ENCODE data around the gene GLA. TPM values are rescaled to one million over a fixed set of nuclear protein-coding genes. Genes with fewer than 3 reads are reported as not detected.
A peak's percentile ranks its signal among the peaks of the same experiment; 100 is the strongest.

Gene GLA
- total RNA-seq, 1 experiment from 2014 or later: 46.0 TPM

- no peak overlapping the region for H3K4me3 ChIP-seq (ENCODE audit: low read depth, low read length)
- H3K9me3 ChIP-seq: no peaks in the 10 kb centered on the region
- Mint-ChIP-seq H3K36me3 (ENCODE audit: insufficient read depth, unreplicated experiment) (peaks cover 29% of the 10 kb centered on the region), H3K4me3 (ENCODE audit: unreplicated experiment) (no peak overlapping the region), H3K4me1 (ENCODE audit: low read depth, unreplicated experiment) (no peaks in the 10 kb centered on the region), H3K27me3 (ENCODE audit: insufficient read depth, unreplicated experiment) (no peaks in the 10 kb centered on the region), H3K9me3 (ENCODE audit: unreplicated experiment) (no peaks in the 10 kb centered on the region), H3K27ac (ENCODE audit: unreplicated experiment) (no peak overlapping the region)
- H3K36me3 ChIP-seq (ENCODE audit: control insufficient read depth, insufficient read depth, low read length): no peaks in the 10 kb centered on the region
- CTCF ChIA-PET: no interaction called here
- POLR2A ChIA-PET: no interaction called here
- no peak for DNase-seq
- no peaks in the 10 kb centered on the region for H3K4me1 ChIP-seq
- no peaks in the 10 kb centered on the region for H3K27me3 ChIP-seq (replicated peaks; ENCODE audit: control insufficient read depth, insufficient read depth, low read length)
- TF ChIP-seq CTCF (IDR thresholded peaks at IDR 0.05; ENCODE audit: insufficient read depth in 1 of 2, low read depth in 1 of 2, low read length in 1 of 2, severe bottlenecking in 1 of 2, unreplicated experiment in 1 of 2): no peak
- BruUV-seq (replicated peaks): no TSS peak
- intact Hi-C loops (cut with micrococcal nuclease; ENCODE audit: unreplicated experiment): no loop called here
These were observed 2.7 kb upstream of the GLA start for GRCh38 chrX:101410461-101410860.

- Histone ChIP-seq H3K9me3 (no peaks in the 10 kb centered on the region), H3K4me1 (no peaks in the 10 kb centered on the region), H3K4me3 (ENCODE audit: low read depth, low read length) (peak overlapping the region; percentile 64), H3K27me3 (replicated peaks; ENCODE audit: control insufficient read depth, insufficient read depth, low read length) (no peaks in the 10 kb centered on the region), H3K36me3 (ENCODE audit: control insufficient read depth, insufficient read depth, low read length) (no peaks in the 10 kb centered on the region)
- CTCF ChIA-PET: interaction anchor here (0.6 kb wide), 1 partner anchor 493 kb away, joined by 4 read pairs; no protein-coding TSS in a partner anchor
- no peak for TF ChIP-seq CTCF (IDR thresholded peaks at IDR 0.05; ENCODE audit: insufficient read depth in 1 of 2, low read depth in 1 of 2, low read length in 1 of 2, severe bottlenecking in 1 of 2, unreplicated experiment in 1 of 2)
- H3K9me3 Mint-ChIP-seq (ENCODE audit: unreplicated experiment): no peaks in the 10 kb centered on the region
- DNase-seq: no peak
- BruUV-seq (replicated peaks): no TSS peak
- peaks cover 30% of the 10 kb centered on the region for H3K36me3 Mint-ChIP-seq (ENCODE audit: insufficient read depth, unreplicated experiment)
- POLR2A ChIA-PET: no interaction called here
- H3K4me1 Mint-ChIP-seq (ENCODE audit: low read depth, unreplicated experiment): no peaks in the 10 kb centered on the region
- no peak overlapping the region for H3K27ac Mint-ChIP-seq (ENCODE audit: unreplicated experiment)
- H3K27me3 Mint-ChIP-seq (ENCODE audit: insufficient read depth, unreplicated experiment): no peaks in the 10 kb centered on the region
- peak overlapping the region; percentile 91 for H3K4me3 Mint-ChIP-seq (ENCODE audit: unreplicated experiment)
- intact Hi-C loops (cut with micrococcal nuclease; ENCODE audit: unreplicated experiment): no loop called here
These were observed 1.3 kb upstream of the GLA start for GRCh38 chrX:101409043-101409442.

GRCh38 chrX:101408532-101408841 lies 762 bp upstream of the GLA start:
- TF ChIP-seq CTCF (IDR thresholded peaks at IDR 0.05; ENCODE audit: insufficient read depth in 1 of 2, low read depth in 1 of 2, low read length in 1 of 2, severe bottlenecking in 1 of 2, unreplicated experiment in 1 of 2): no peak
- Histone ChIP-seq H3K9me3 (no peaks in the 10 kb centered on the region), H3K4me1 (no peaks in the 10 kb centered on the region), H3K4me3 (ENCODE audit: low read depth, low read length) (peak overlapping the region; percentile 64), H3K27me3 (replicated peaks; ENCODE audit: control insufficient read depth, insufficient read depth, low read length) (no peaks in the 10 kb centered on the region), H3K36me3 (ENCODE audit: control insufficient read depth, insufficient read depth, low read length) (no peaks in the 10 kb centered on the region)
- ChIA-PET POLR2A (no interaction called here), CTCF (no interaction called here)
- Mint-ChIP-seq H3K4me3 (ENCODE audit: unreplicated experiment) (peak overlapping the region; percentile 91), H3K36me3 (ENCODE audit: insufficient read depth, unreplicated experiment) (peaks cover 32% of the 10 kb centered on the region), H3K4me1 (ENCODE audit: low read depth, unreplicated experiment) (no peaks in the 10 kb centered on the region), H3K27ac (ENCODE audit: unreplicated experiment) (peak overlapping the region; percentile 95), H3K9me3 (ENCODE audit: unreplicated experiment) (no peaks in the 10 kb centered on the region), H3K27me3 (ENCODE audit: insufficient read depth, unreplicated experiment) (no peaks in the 10 kb centered on the region)
- BruUV-seq (replicated peaks): TSS peak; percentile 76
- DNase-seq: no peak
- intact Hi-C loops (cut with micrococcal nuclease; ENCODE audit: unreplicated experiment): no loop called here
